Measurements from ENCODE around the gene NAGS. TPM values are rescaled to one million over a fixed set of nuclear protein-coding genes. Genes with fewer than 3 reads are reported as not detected.

The NAGS gene
- total RNA-seq, 1 experiment from 2014 or later = 10.0 TPM

DNA sequence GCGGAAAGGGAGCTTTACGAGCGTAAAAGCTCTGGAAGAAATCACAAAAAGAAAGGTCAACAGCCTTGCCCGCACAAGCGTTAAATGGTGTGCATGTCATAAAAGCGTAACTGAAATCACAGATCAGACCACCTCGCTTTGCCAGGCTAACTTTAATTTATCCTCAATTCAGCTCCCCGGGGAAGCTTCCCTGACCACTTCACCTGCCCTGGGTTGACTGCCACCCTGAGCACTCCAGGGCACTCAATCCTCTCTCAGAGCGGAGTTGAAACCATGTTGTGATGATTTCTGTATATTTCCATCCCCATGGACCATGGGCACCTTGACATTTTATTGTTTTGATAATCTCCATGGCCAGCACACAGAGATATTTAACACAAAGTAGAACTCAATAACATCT is 16.1 kb upstream of the NAGS start:
- Histone ChIP-seq H3K36me3 (ENCODE audit: control insufficient read depth in 1 of 2, insufficient read depth in 2 of 2, low read length in 2 of 2) (no peaks in the 10 kb centered on the region), H2AFZ (ENCODE audit: low read depth, low read length, poor library complexity, severe bottlenecking) (no peak overlapping the region), H3K79me2 (ENCODE audit: insufficient read depth, low read length) (no peaks in the 10 kb centered on the region), H3K9ac (ENCODE audit: low read length) (no peak overlapping the region), H3K9me3 (ENCODE audit: control insufficient read depth in 1 of 2, insufficient read depth in 1 of 2, low read depth in 1 of 2, low read length in 2 of 2) (no peaks in the 10 kb centered on the region), H3K27ac (ENCODE audit: low read depth, low read length) (no peak overlapping the region), H3K4me1 (ENCODE audit: control insufficient read depth in 1 of 2, insufficient read depth in 2 of 2, low read length in 2 of 2) (no peaks in the 10 kb centered on the region), H3K4me3 (replicated peaks in 1 of 2; ENCODE audit: low read depth in 1 of 2, low read length in 2 of 2) (no peak overlapping the region), H3K4me2 (ENCODE audit: low read length) (no peak overlapping the region), H3K27me3 (ENCODE audit: insufficient read depth, low read length) (no peaks in the 10 kb centered on the region), H3K9me2 (ENCODE audit: insufficient read depth) (no peaks in the 10 kb centered on the region), H4K20me1 (ENCODE audit: insufficient read depth) (no peaks in the 10 kb centered on the region)
- ChIA-PET CTCF (no interaction called here), POLR2A (no interaction called here), RAD21 (ENCODE audit: low non-redundant PET in 1 of 2, low total read pairs in 2 of 2, uncharacterized antibody in 2 of 2, unreplicated experiment in 2 of 2) (no interaction called here)
- intact Hi-C loops (cut with micrococcal nuclease) = no loop called here
- no TSS peak for BruUV-seq (replicated peaks)
- no peak for ATAC-seq
- no peak for TF ChIP-seq SP1 (IDR thresholded peaks at IDR 0.05; ENCODE audit: low read depth)
- no peak for TF ChIP-seq POLR2A (IDR thresholded peaks at IDR 0.05; ENCODE audit: borderline replicate concordance, extremely low read depth, insufficient read depth, insufficient read length)
- TF ChIP-seq, protein P1, sequence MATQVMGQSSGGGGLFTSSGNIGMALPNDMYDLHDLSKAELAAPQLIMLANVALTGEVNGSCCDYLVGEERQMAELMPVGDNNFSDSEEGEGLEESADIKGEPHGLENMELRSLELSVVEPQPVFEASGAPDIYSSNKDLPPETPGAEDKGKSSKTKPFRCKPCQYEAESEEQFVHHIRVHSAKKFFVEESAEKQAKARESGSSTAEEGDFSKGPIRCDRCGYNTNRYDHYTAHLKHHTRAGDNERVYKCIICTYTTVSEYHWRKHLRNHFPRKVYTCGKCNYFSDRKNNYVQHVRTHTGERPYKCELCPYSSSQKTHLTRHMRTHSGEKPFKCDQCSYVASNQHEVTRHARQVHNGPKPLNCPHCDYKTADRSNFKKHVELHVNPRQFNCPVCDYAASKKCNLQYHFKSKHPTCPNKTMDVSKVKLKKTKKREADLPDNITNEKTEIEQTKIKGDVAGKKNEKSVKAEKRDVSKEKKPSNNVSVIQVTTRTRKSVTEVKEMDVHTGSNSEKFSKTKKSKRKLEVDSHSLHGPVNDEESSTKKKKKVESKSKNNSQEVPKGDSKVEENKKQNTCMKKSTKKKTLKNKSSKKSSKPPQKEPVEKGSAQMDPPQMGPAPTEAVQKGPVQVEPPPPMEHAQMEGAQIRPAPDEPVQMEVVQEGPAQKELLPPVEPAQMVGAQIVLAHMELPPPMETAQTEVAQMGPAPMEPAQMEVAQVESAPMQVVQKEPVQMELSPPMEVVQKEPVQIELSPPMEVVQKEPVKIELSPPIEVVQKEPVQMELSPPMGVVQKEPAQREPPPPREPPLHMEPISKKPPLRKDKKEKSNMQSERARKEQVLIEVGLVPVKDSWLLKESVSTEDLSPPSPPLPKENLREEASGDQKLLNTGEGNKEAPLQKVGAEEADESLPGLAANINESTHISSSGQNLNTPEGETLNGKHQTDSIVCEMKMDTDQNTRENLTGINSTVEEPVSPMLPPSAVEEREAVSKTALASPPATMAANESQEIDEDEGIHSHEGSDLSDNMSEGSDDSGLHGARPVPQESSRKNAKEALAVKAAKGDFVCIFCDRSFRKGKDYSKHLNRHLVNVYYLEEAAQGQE (IDR thresholded peaks at IDR 0.05; ENCODE audit: low read depth) = no peak
- TF ChIP-seq, protein P2, sequence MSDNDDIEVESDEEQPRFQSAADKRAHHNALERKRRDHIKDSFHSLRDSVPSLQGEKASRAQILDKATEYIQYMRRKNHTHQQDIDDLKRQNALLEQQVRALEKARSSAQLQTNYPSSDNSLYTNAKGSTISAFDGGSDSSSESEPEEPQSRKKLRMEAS (IDR thresholded peaks at IDR 0.05) = no peak
- DNase-seq (ENCODE audit: low read depth, low spot score) = no peak

DNA sequence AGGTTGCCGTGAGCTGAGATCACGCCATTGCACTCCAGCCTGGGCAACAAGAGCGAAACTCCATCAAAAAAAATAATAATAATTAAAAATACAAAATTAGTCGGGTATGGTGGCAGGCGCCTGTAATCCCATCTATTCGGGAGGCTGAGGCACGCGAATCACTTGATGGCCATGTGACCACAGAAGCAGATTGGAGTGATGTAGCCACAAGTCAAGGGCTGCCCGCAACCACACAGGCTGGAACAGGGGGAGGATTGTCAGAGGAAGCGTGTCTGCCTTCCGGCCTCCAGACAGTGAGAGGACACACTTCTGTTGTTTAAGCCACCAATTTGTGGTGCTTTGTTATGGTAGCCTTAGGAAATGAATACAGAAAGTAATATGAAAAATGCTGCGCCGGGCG is 11.8 kb upstream of the NAGS start:
- no peaks in the 10 kb centered on the region for H3K36me3 ChIP-seq (ENCODE audit: control insufficient read depth in 1 of 2, insufficient read depth in 2 of 2, low read length in 2 of 2)
- ChIA-PET POLR2A (no interaction called here), RAD21 (ENCODE audit: low non-redundant PET in 1 of 2, low total read pairs in 2 of 2, uncharacterized antibody in 2 of 2, unreplicated experiment in 2 of 2) (interaction anchor here (1.9 to 2.0 kb wide), 2 partner anchors 49 kb away, joined by 6 to 9 read pairs; no protein-coding TSS in a partner anchor), CTCF (interaction anchor here (1.3 to 2.3 kb wide), 3 partner anchors 48 to 112 kb away, joined by 3 to 11 read pairs (median 4); no protein-coding TSS in a partner anchor)
- H3K4me3 ChIP-seq (replicated peaks in 1 of 2; ENCODE audit: low read depth in 1 of 2, low read length in 2 of 2) = no peak overlapping the region
- H3K4me2 ChIP-seq (ENCODE audit: low read length) = no peak overlapping the region
- no peak overlapping the region for H3K27ac ChIP-seq (ENCODE audit: low read depth, low read length)
- no TSS peak for BruUV-seq (replicated peaks)
- no peaks in the 10 kb centered on the region for H3K27me3 ChIP-seq (ENCODE audit: insufficient read depth, low read length)
- peaks cover 0 to 8% of the 10 kb centered on the region in 2 experiments; a peak in 2 of 4 replicates for H3K4me1 ChIP-seq (ENCODE audit: control insufficient read depth in 1 of 2, insufficient read depth in 2 of 2, low read length in 2 of 2)
- DNase-seq (ENCODE audit: low read depth, low spot score) (no peak), ATAC-seq (no peak)
- no peaks in the 10 kb centered on the region for H3K9me3 ChIP-seq (ENCODE audit: control insufficient read depth in 1 of 2, insufficient read depth in 1 of 2, low read depth in 1 of 2, low read length in 2 of 2)
- intact Hi-C loops (cut with micrococcal nuclease) = no loop called here
- no peaks in the 10 kb centered on the region for H4K20me1 ChIP-seq (ENCODE audit: insufficient read depth)
- no peak overlapping the region for H2AFZ ChIP-seq (ENCODE audit: low read depth, low read length, poor library complexity, severe bottlenecking)
- no peak overlapping the region for H3K9ac ChIP-seq (ENCODE audit: low read length)
- no peaks in the 10 kb centered on the region for H3K9me2 ChIP-seq (ENCODE audit: insufficient read depth)
- H3K79me2 ChIP-seq (ENCODE audit: insufficient read depth, low read length) = no peaks in the 10 kb centered on the region
- no peak for TF ChIP-seq JUND (IDR thresholded peaks at IDR 0.05)
- no peak for TF ChIP-seq EZH2phosphoT487 (IDR thresholded peaks at IDR 0.05; ENCODE audit: borderline replicate concordance)
- TF ChIP-seq CEBPB (IDR thresholded peaks at IDR 0.05; ENCODE audit: low read depth) = no peak
- TF ChIP-seq, protein P3, sequence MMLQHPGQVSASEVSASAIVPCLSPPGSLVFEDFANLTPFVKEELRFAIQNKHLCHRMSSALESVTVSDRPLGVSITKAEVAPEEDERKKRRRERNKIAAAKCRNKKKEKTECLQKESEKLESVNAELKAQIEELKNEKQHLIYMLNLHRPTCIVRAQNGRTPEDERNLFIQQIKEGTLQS (IDR thresholded peaks at IDR 0.05) = no peak
- TF ChIP-seq POLR2AphosphoS5 (IDR thresholded peaks at IDR 0.05; ENCODE audit: low read depth, low read length) = no peak
- TF ChIP-seq SP1 (IDR thresholded peaks at IDR 0.05; ENCODE audit: low read depth) = no peak
- no peak for TF ChIP-seq FOSL1 (IDR thresholded peaks at IDR 0.05; ENCODE audit: low read depth)
- no peak for TF ChIP-seq SRF (IDR thresholded peaks at IDR 0.05; ENCODE audit: low read depth)

All from HCT116 (cell line).